GM12878 (cell line): Measurements from ENCODE around the gene COG4. TPM values are rescaled to one million over a fixed set of nuclear protein-coding genes. Genes with fewer than 3 reads are reported as not detected.

Experiments used
- ATAC-seq: fragments of 200-7000 bp; cut with Tn5 transposase; 3 replicates; pipeline ENCODE4 v1.9.1; 2020; ENCODE audit warnings: mild to moderate bottlenecking, moderate library complexity
- BruUV-seq: library from RNA; stranded (reverse); fragments of 400-500 nt; replicated peaks from 2 replicates; lab custom pipeline; 2021; lab: Mats Ljungman, UMichigan
- CTCF ChIA-PET: fragments of 300-600 bp; sonication (Branson Sonifier 250); formaldehyde crosslinking; extraction: SDS; loops from one replicate; lab custom pipeline; 2021; ENCODE audit warnings: inconsistent platforms; lab: Yijun Ruan, JAX
- POLR2A ChIA-PET: fragments of 350-600 bp; formaldehyde crosslinking; extraction: SDS; loops from one replicate; lab custom pipeline; 2021; ENCODE audit warnings: inconsistent platforms; lab: Charles Lee
- RAD21 ChIA-PET: fragments of 300-600 bp; sonication (Branson Sonifier 250); formaldehyde crosslinking; loops from one replicate; lab custom pipeline; 2023; ENCODE audit warnings: antibody characterized with exemption; ENCODE audit not compliant: unreplicated experiment; lab: Charles Lee
- SMC1A ChIA-PET: fragments of 300-600 bp; sonication (Branson Sonifier 250); formaldehyde crosslinking; loops from one replicate; lab custom pipeline; 2023; ENCODE audit not compliant: unreplicated experiment, uncharacterized antibody; lab: Charles Lee
- DNase-seq: peaks from one replicate; pipeline ENCODE4 v3.0.0-alpha.2; 2011; ENCODE audit warnings: low read depth, low spot score
- FAIRE-seq: peaks from 3 replicates; lab custom pipeline; 2011; peaks lifted over from hg19 to GRCh38; lab: Jason Lieb, UNC
- H2AFZ ChIP-seq: 2 replicates; pipeline ENCODE4 v1.6.0; 2011; ENCODE audit warnings: low read depth, low read length, control low read depth; ENCODE audit not compliant: control insufficient read depth
- H3K27ac ChIP-seq: 2 replicates; pipeline ENCODE4 v1.5.1; 2011; ENCODE audit warnings: control low read depth; ENCODE audit not compliant: control insufficient read depth, insufficient read depth
- H3K27me3 ChIP-seq, 2 experiments: replicated peaks in 1 of 2; 2 replicates each; pipeline versions ENCODE4 v1.6.0 to v1.6.1; 2011; ENCODE audit warnings: low read length in 1 of 2; ENCODE audit not compliant: control insufficient read depth in 2 of 2, insufficient read depth in 2 of 2
- H3K36me3 ChIP-seq, 2 experiments: 2 replicates each; pipeline ENCODE4 v1.5.1; 2011; ENCODE audit warnings: low read length in 1 of 2; ENCODE audit not compliant: control insufficient read depth in 2 of 2, insufficient read depth in 2 of 2
- H3K4me1 ChIP-seq: 2 replicates; pipeline ENCODE4 v1.6.1; 2011; ENCODE audit warnings: mild to moderate bottlenecking, low read length, moderate library complexity, mixed read lengths; ENCODE audit not compliant: control insufficient read depth, insufficient read depth
- H3K4me2 ChIP-seq: 2 replicates; pipeline ENCODE4 v1.6.0; 2011; ENCODE audit warnings: control low read depth; ENCODE audit not compliant: control insufficient read depth, insufficient read depth
- H3K4me3 ChIP-seq: fragments of 200-600 bp; sonication (generic); 2 replicates; pipeline ENCODE4 v1.5.1; 2016
- H3K79me2 ChIP-seq: 2 replicates; pipeline ENCODE4 v1.6.0; 2011; ENCODE audit warnings: low read length; ENCODE audit not compliant: control insufficient read depth, insufficient read depth
- H3K9ac ChIP-seq: 2 replicates; pipeline ENCODE4 v1.8.0; 2011; ENCODE audit warnings: low read length, control low read depth, mixed read lengths; ENCODE audit not compliant: control insufficient read depth, insufficient read depth
- H3K9me3 ChIP-seq: replicated peaks from 3 replicates; pipeline ENCODE4 v1.5.1; 2011; ENCODE audit warnings: mild to moderate bottlenecking, low read length; ENCODE audit not compliant: control insufficient read depth, insufficient read depth
- H4K20me1 ChIP-seq: 2 replicates; pipeline ENCODE4 v1.6.0; 2011; ENCODE audit not compliant: control insufficient read depth, insufficient read depth
- GATAD2B ChIP-seq: fragments of 450-650 bp; conservative IDR thresholded peaks from 2 replicates; pipeline ENCODE4 v1.6.1; 2017; ENCODE audit warnings: low read depth, mild to moderate bottlenecking, moderate library complexity
- HDGF ChIP-seq: fragments of 450-650 bp; IDR thresholded peaks from 2 replicates; pipeline ENCODE4 v1.6.1; 2016; ENCODE audit warnings: antibody characterized with exemption
- IKZF2 ChIP-seq, 2 experiments: fragments of 450-650 bp; IDR thresholded peaks; 2 replicates each; pipeline ENCODE4 v1.6.1; 2017; ENCODE audit warnings: mild to moderate bottlenecking in 2 of 2, moderate library complexity in 2 of 2
- JUNB ChIP-seq: IDR thresholded peaks from 2 replicates; pipeline ENCODE4 v1.6.1; 2016; ENCODE audit warnings: antibody characterized with exemption, mild to moderate bottlenecking
- MYB ChIP-seq: fragments of 150-350 bp; IDR thresholded peaks from 2 replicates; pipeline ENCODE4 v1.6.1; 2014; ENCODE audit warnings: mild to moderate bottlenecking, low read depth, low read length, borderline replicate concordance
- NBN ChIP-seq: fragments of 450-650 bp; IDR thresholded peaks from 2 replicates; pipeline ENCODE4 v1.6.1; 2016
- SUZ12 ChIP-seq: fragments of 200-600 bp; sonication (generic); IDR thresholded peaks from one replicate; pipeline ENCODE4 v1.6.1; 2018; ENCODE audit warnings: antibody characterized with exemption, mild to moderate bottlenecking; ENCODE audit not compliant: unreplicated experiment
- ZBTB33 ChIP-seq: fragments of 450-650 bp; IDR thresholded peaks from 2 replicates; pipeline ENCODE4 v1.6.1; 2017; ENCODE audit warnings: mild to moderate bottlenecking
- ZNF207 ChIP-seq: fragments of 450-650 bp; IDR thresholded peaks from 2 replicates; pipeline ENCODE4 v1.6.1; 2014; ENCODE audit warnings: antibody characterized with exemption, mild to moderate bottlenecking, borderline replicate concordance
- WGBS: methylation state at CpG from one replicate; pipeline ENCODE4 v1.1.6; 2016; ENCODE audit warnings: low lambda C conversion rate; ENCODE audit not compliant: insufficient replicate concordance, insufficient coverage; ENCODE audit errors: missing lambda C conversion rate; 5-methylcytosine and 5-hydroxymethylcytosine counted together
- in situ Hi-C: fragments of 300-500 bp; cut with MboI; formaldehyde crosslinking; loops from 9 replicates; pipeline ENCODE4 v1.14.3; 2018; ENCODE audit warnings: mixed read lengths
- intact Hi-C: fragments of 100-400 bp; cut with micrococcal nuclease; formaldehyde crosslinking; loops from one replicate; pipeline ENCODE4 v1.14.2; 2022; ENCODE audit not compliant: unreplicated experiment
- polyA plus RNA-seq, 11 experiments: library from polyadenylated mRNA; depleted of rRNA in 4 of 11; unstranded in 6 of 11; stranded (reverse) in 5 of 11; fragments of >200 nt; fragmentation: Nextera tagmentation in 4 of 11; fragmentation: Illumina TruSeq in 1 of 11; extraction: Ambion mirVana in 4 of 11; extraction: Trizol in 1 of 11; gene quantifications; 1 replicate in 1 of 11; 2 replicates in 10 of 11; pipeline versions ENCODE4 v1.2.1 to v1.2.3, GENCODE V29; 2011 to 2016; ENCODE audit warnings: inconsistent platforms in 2 of 11, missing spikeins in 2 of 11, low read depth in 1 of 11
- total RNA-seq, 4 experiments: library from RNA; depleted of rRNA in 3 of 4; stranded (reverse); fragments of >200 nt in 3 of 4; fragmentation: Illumina TruSeq in 1 of 4; extraction: Trizol in 1 of 4; gene quantifications; 2 replicates each; pipeline versions ENCODE4 v1.2.1 to v1.2.3, GENCODE V29; 2013 to 2021

Gene COG4
- total and polyA plus RNA-seq, 10 of the 15 experiments (the other 5 are each of a cell fraction or from before 2014, with no cell fraction given) = 7.0 to 57.7 (median 33.0) TPM

- peaks cover 26 to 28% of the 10 kb centered on the region in 2 experiments for H3K36me3 ChIP-seq
- no peak for ATAC-seq
- no peaks in the 10 kb centered on the region for H4K20me1 ChIP-seq
- in situ Hi-C loops = no loop called here
- no peak overlapping the region for H2AFZ ChIP-seq
- CTCF ChIA-PET = interaction anchor here (1.5 kb wide), 1 partner anchor 86 kb away, joined by 4 read pairs; no protein-coding TSS in a partner anchor
- H3K9ac ChIP-seq = no peak overlapping the region
- DNase-seq = no peak
- FAIRE-seq = no peak
- H3K4me2 ChIP-seq = no peak overlapping the region
- intact Hi-C loops = no loop called here
- no peaks in the 10 kb centered on the region for H3K79me2 ChIP-seq
- POLR2A ChIA-PET = no interaction called here
- SMC1A ChIA-PET = interaction anchor here (1.3 kb wide), 1 partner anchor 14 kb away, joined by 6 read pairs; no protein-coding TSS in a partner anchor
- H3K27me3 ChIP-seq = no peaks in the 10 kb centered on the region
- RAD21 ChIA-PET = no interaction called here
- H3K4me3 ChIP-seq = no peak overlapping the region
- WGBS = 84% methylated on average over 7 of the region's 7 CpGs
- H3K9me3 ChIP-seq = no peaks in the 10 kb centered on the region
- no peak overlapping the region for H3K27ac ChIP-seq
- TF ChIP-seq MYB (no peak), JUNB (no peak), IKZF2 (IDR thresholded peaks at IDR 0.05) (no peak), GATAD2B (no peak), HDGF (no peak), ZNF207 (no peak), SUZ12 (no peak), ZBTB33 (no peak), NBN (no peak)
- BruUV-seq = no TSS peak
- H3K4me1 ChIP-seq = peaks cover 17% of the 10 kb centered on the region
Observed at GRCh38 chr16:70481929-70482536, 41.3 kb downstream of the COG4 start.
